ENCODE data around the gene MSX2. TPM values are rescaled to one million over a fixed set of nuclear protein-coding genes. Genes with fewer than 3 reads are reported as not detected.

Gene MSX2
- total RNA-seq, 1 experiment from 2014 or later, result 4.9 TPM

- H4K20me1 ChIP-seq (ENCODE audit: low read length), result no peaks in the 10 kb centered on the region
- peaks cover 8% of the 10 kb centered on the region; the same call in 1 of the 2 replicates for H3K27me3 ChIP-seq (ENCODE audit: low read length)
- no peak overlapping the region for H3K9ac ChIP-seq (ENCODE audit: low read length)
- no peaks in the 10 kb centered on the region for H3K79me2 ChIP-seq (ENCODE audit: low read length)
- DNase-seq (no peak), ATAC-seq (no peak)
- BruUV-seq (replicated peaks), result no TSS peak
- POLR2A ChIA-PET (ENCODE audit: unreplicated experiment), result no interaction called here
- H3K9me2 ChIP-seq (replicated peaks; ENCODE audit: low read length), result no peaks in the 10 kb centered on the region
- CTCF ChIA-PET, result no interaction called here
- H3K4me3 ChIP-seq (ENCODE audit: low read length), result no peak overlapping the region
- no peaks in the 10 kb centered on the region for H3K36me3 ChIP-seq (ENCODE audit: low read depth, low read length)
- no peaks in the 10 kb centered on the region for H3K4me1 ChIP-seq (ENCODE audit: insufficient read depth, low read length)
- no peaks in the 10 kb centered on the region for H3K9me3 ChIP-seq (ENCODE audit: low read length)
- intact Hi-C loops (cut with micrococcal nuclease), result no loop called here
- no peak overlapping the region for H3K27ac ChIP-seq (ENCODE audit: low read length)
- TF ChIP-seq, protein P1, sequence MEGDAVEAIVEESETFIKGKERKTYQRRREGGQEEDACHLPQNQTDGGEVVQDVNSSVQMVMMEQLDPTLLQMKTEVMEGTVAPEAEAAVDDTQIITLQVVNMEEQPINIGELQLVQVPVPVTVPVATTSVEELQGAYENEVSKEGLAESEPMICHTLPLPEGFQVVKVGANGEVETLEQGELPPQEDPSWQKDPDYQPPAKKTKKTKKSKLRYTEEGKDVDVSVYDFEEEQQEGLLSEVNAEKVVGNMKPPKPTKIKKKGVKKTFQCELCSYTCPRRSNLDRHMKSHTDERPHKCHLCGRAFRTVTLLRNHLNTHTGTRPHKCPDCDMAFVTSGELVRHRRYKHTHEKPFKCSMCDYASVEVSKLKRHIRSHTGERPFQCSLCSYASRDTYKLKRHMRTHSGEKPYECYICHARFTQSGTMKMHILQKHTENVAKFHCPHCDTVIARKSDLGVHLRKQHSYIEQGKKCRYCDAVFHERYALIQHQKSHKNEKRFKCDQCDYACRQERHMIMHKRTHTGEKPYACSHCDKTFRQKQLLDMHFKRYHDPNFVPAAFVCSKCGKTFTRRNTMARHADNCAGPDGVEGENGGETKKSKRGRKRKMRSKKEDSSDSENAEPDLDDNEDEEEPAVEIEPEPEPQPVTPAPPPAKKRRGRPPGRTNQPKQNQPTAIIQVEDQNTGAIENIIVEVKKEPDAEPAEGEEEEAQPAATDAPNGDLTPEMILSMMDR (conservative IDR thresholded peaks at IDR 0.05; ENCODE audit: low read depth, low read length), result no peak
- H3F3A ChIP-seq (ENCODE audit: low read length, unreplicated experiment), result no peaks in the 10 kb centered on the region
- H3K4me2 ChIP-seq (ENCODE audit: low read length), result no peak overlapping the region
- no peak overlapping the region for H2AFZ ChIP-seq (ENCODE audit: low read length)
Measured at GRCh38 chr5:174678107-174678506, 46.3 kb upstream of the MSX2 start.

DNA sequence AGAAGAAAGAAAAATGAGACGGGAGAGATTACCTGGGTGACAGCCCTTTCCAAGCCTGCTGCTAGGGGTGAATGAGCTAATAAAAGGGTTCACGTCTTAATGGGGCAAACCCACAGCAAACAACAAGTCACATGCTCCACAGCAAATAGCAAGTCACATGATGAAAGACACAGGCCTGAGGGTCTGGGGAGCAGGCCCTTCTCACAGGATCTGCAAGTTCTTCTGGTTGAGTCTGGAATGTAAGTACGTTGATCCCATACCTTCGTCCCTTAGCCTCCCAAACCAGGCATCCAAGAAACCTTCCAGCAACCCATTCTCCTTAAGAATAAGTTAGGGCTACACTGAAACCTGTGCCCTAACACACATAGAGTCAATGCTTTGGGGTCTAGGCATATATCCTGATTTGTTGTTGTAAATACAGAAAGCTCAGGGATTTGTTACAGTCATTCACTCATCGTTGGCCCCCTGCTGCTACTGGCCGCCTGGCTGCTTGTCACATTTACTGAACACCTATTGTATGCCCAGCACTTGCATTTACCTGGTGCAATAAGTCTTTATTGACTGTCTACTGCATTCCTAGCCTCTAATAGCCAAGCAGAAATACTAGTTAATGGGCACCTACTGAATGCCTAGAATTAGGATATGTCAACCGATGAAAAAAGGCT, 43.3 kb upstream of the MSX2 start:
- Histone ChIP-seq H2AFZ (ENCODE audit: low read length) (no peak overlapping the region), H3K4me3 (ENCODE audit: low read length) (no peak overlapping the region), H3K9ac (ENCODE audit: low read length) (no peak overlapping the region), H3F3A (ENCODE audit: low read length, unreplicated experiment) (no peaks in the 10 kb centered on the region), H3K4me2 (ENCODE audit: low read length) (no peak overlapping the region), H4K20me1 (ENCODE audit: low read length) (no peaks in the 10 kb centered on the region), H3K27me3 (ENCODE audit: low read length) (peaks cover 8% of the 10 kb centered on the region; the same call in 1 of the 2 replicates), H3K27ac (ENCODE audit: low read length) (no peak overlapping the region), H3K9me3 (ENCODE audit: low read length) (no peaks in the 10 kb centered on the region), H3K9me2 (replicated peaks; ENCODE audit: low read length) (no peaks in the 10 kb centered on the region), H3K36me3 (ENCODE audit: low read depth, low read length) (no peaks in the 10 kb centered on the region), H3K4me1 (ENCODE audit: insufficient read depth, low read length) (no peaks in the 10 kb centered on the region), H3K79me2 (ENCODE audit: low read length) (no peaks in the 10 kb centered on the region)
- no peak for ATAC-seq
- DNase-seq, result no peak
- POLR2A ChIA-PET (ENCODE audit: unreplicated experiment), result no interaction called here
- CTCF ChIA-PET, result no interaction called here
- TF ChIP-seq EZH2phosphoT487 (IDR thresholded peaks at IDR 0.05; ENCODE audit: borderline replicate concordance, low read length), result no peak
- TF ChIP-seq, protein P1 (conservative IDR thresholded peaks at IDR 0.05; ENCODE audit: low read depth, low read length), result no peak
- no peak for TF ChIP-seq EZH2 (IDR thresholded peaks at IDR 0.05; ENCODE audit: low read length, unreplicated experiment)
- no TSS peak for BruUV-seq (replicated peaks)
- intact Hi-C loops (cut with micrococcal nuclease), result no loop called here

GRCh38 chr5:174687503-174687902, 36.9 kb upstream of the MSX2 start:
- intact Hi-C loops (cut with micrococcal nuclease), result no loop called here
- no peak overlapping the region for H3K4me3 ChIP-seq (ENCODE audit: low read length)
- H3K9me2 ChIP-seq (replicated peaks; ENCODE audit: low read length), result no peaks in the 10 kb centered on the region
- no peak overlapping the region for H3K4me2 ChIP-seq (ENCODE audit: low read length)
- H3K27me3 ChIP-seq (ENCODE audit: low read length), result peaks cover 24% of the 10 kb centered on the region
- H3K27ac ChIP-seq (ENCODE audit: low read length), result no peak overlapping the region
- ATAC-seq (no peak), DNase-seq (no peak)
- no peaks in the 10 kb centered on the region for H3K4me1 ChIP-seq (ENCODE audit: insufficient read depth, low read length)
- POLR2A ChIA-PET (ENCODE audit: unreplicated experiment), result no interaction called here
- H2AFZ ChIP-seq (ENCODE audit: low read length), result no peak overlapping the region
- H4K20me1 ChIP-seq (ENCODE audit: low read length), result no peaks in the 10 kb centered on the region
- CTCF ChIA-PET, result no interaction called here
- no peaks in the 10 kb centered on the region for H3K9me3 ChIP-seq (ENCODE audit: low read length)
- TF ChIP-seq, protein P1 (conservative IDR thresholded peaks at IDR 0.05; ENCODE audit: low read depth, low read length), result no peak
- TF ChIP-seq EZH2 (IDR thresholded peaks at IDR 0.05; ENCODE audit: low read length, unreplicated experiment), result no peak
- no peak for TF ChIP-seq EZH2phosphoT487 (IDR thresholded peaks at IDR 0.05; ENCODE audit: borderline replicate concordance, low read length)
- H3K79me2 ChIP-seq (ENCODE audit: low read length), result no peaks in the 10 kb centered on the region
- H3K9ac ChIP-seq (ENCODE audit: low read length), result no peak overlapping the region
- H3K36me3 ChIP-seq (ENCODE audit: low read depth, low read length), result no peaks in the 10 kb centered on the region
- no TSS peak for BruUV-seq (replicated peaks)
- no peaks in the 10 kb centered on the region for H3F3A ChIP-seq (ENCODE audit: low read length, unreplicated experiment)
